ENCODE results near the gene ST7L.

The ST7L gene

GRCh38 chr1:112514901-112515300 is 104.0 kb downstream of the ST7L start:
- Histone ChIP-seq H3K4me1 (ENCODE audit: low read length) (no peaks in the 10 kb centered on the region), H3F3A (ENCODE audit: insufficient read depth, low read length) (no peaks in the 10 kb centered on the region), H3K27me3 (replicated peaks; ENCODE audit: insufficient read depth, low read length) (no peaks in the 10 kb centered on the region), H3K4me3 (ENCODE audit: low read length) (no peak overlapping the region), H3K9ac (ENCODE audit: low read length) (no peak overlapping the region), H3K4me2 (ENCODE audit: low read depth, low read length) (no peak overlapping the region), H3K79me2 (ENCODE audit: low read length) (no peaks in the 10 kb centered on the region), H3K9me2 (replicated peaks; ENCODE audit: insufficient read depth, low read length) (no peaks in the 10 kb centered on the region), H3K36me3 (replicated peaks; ENCODE audit: insufficient read depth, low read length) (no peaks in the 10 kb centered on the region), H3K9me3 (replicated peaks; ENCODE audit: insufficient read depth, low read length) (no peaks in the 10 kb centered on the region), H2AFZ (ENCODE audit: low read length) (no peak overlapping the region), H3K27ac (ENCODE audit: low read length) (no peak overlapping the region), H4K20me1 (ENCODE audit: insufficient read depth, low read length) (no peaks in the 10 kb centered on the region)
- TF ChIP-seq CTCF (IDR thresholded peaks at IDR 0.05; ENCODE audit: low read length) (no peak), EZH2phosphoT487 (IDR thresholded peaks at IDR 0.05; ENCODE audit: low read length) (no peak), EZH2 (optimal IDR thresholded peaks at IDR 0.05; ENCODE audit: low read depth, low read length) (no peak)
- DNase-seq: no peak

GRCh38 chr1:112513112-112513870 is 105.7 kb downstream of the ST7L start:
- TF ChIP-seq EZH2phosphoT487 (IDR thresholded peaks at IDR 0.05; ENCODE audit: low read length) (no peak), EZH2 (optimal IDR thresholded peaks at IDR 0.05; ENCODE audit: low read depth, low read length) (no peak), CTCF (IDR thresholded peaks at IDR 0.05; ENCODE audit: low read length) (no peak)
- Histone ChIP-seq H3K4me3 (ENCODE audit: low read length) (no peak overlapping the region), H3F3A (ENCODE audit: insufficient read depth, low read length) (no peaks in the 10 kb centered on the region), H4K20me1 (ENCODE audit: insufficient read depth, low read length) (no peaks in the 10 kb centered on the region), H3K9ac (ENCODE audit: low read length) (no peak overlapping the region), H3K9me3 (replicated peaks; ENCODE audit: insufficient read depth, low read length) (no peaks in the 10 kb centered on the region), H3K4me1 (ENCODE audit: low read length) (no peaks in the 10 kb centered on the region), H3K79me2 (ENCODE audit: low read length) (no peaks in the 10 kb centered on the region), H3K27me3 (replicated peaks; ENCODE audit: insufficient read depth, low read length) (no peaks in the 10 kb centered on the region), H3K9me2 (replicated peaks; ENCODE audit: insufficient read depth, low read length) (no peaks in the 10 kb centered on the region), H3K36me3 (replicated peaks; ENCODE audit: insufficient read depth, low read length) (no peaks in the 10 kb centered on the region), H3K4me2 (ENCODE audit: low read depth, low read length) (no peak overlapping the region), H3K27ac (ENCODE audit: low read length) (no peak overlapping the region), H2AFZ (ENCODE audit: low read length) (no peak overlapping the region)
- DNase-seq: no peak

GRCh38 chr1:112511897-112512296 is 107.0 kb downstream of the ST7L start:
- Histone ChIP-seq H3K27me3 (replicated peaks; ENCODE audit: insufficient read depth, low read length) (no peaks in the 10 kb centered on the region), H3K27ac (ENCODE audit: low read length) (no peak overlapping the region), H3K4me1 (ENCODE audit: low read length) (no peaks in the 10 kb centered on the region), H2AFZ (ENCODE audit: low read length) (no peak overlapping the region), H3K4me3 (ENCODE audit: low read length) (no peak overlapping the region), H3K4me2 (ENCODE audit: low read depth, low read length) (no peak overlapping the region), H3K36me3 (replicated peaks; ENCODE audit: insufficient read depth, low read length) (no peaks in the 10 kb centered on the region), H3F3A (ENCODE audit: insufficient read depth, low read length) (no peaks in the 10 kb centered on the region), H4K20me1 (ENCODE audit: insufficient read depth, low read length) (no peaks in the 10 kb centered on the region), H3K9me3 (replicated peaks; ENCODE audit: insufficient read depth, low read length) (no peaks in the 10 kb centered on the region), H3K79me2 (ENCODE audit: low read length) (no peaks in the 10 kb centered on the region), H3K9ac (ENCODE audit: low read length) (no peak overlapping the region), H3K9me2 (replicated peaks; ENCODE audit: insufficient read depth, low read length) (no peaks in the 10 kb centered on the region)
- DNase-seq: no peak
- TF ChIP-seq CTCF (IDR thresholded peaks at IDR 0.05; ENCODE audit: low read length): no peak
- TF ChIP-seq EZH2phosphoT487 (IDR thresholded peaks at IDR 0.05; ENCODE audit: low read length): no peak
- no peak for TF ChIP-seq EZH2 (optimal IDR thresholded peaks at IDR 0.05; ENCODE audit: low read depth, low read length)
